K562 (cell line): ENCODE results near the gene PLPP4. TPM values are rescaled to one million over a fixed set of nuclear protein-coding genes. Genes with fewer than 3 reads are reported as not detected.

Source experiments
- ATAC-seq: fragments of 200-7000 bp; cut with Tn5 transposase; 3 replicates; pipeline ENCODE4 v1.9.1; 2020; ENCODE audit warnings: moderate library complexity
- BruUV-seq: library from RNA; stranded (reverse); fragments of 400-500 nt; replicated peaks from 2 replicates; lab custom pipeline; 2021; lab: Mats Ljungman, UMichigan
- CTCF ChIA-PET: fragments of 300-600 bp; formaldehyde crosslinking; extraction: SDS; loops from one replicate; lab custom pipeline; 2021; ENCODE audit warnings: low intra/inter-chr PET ratio; lab: Yijun Ruan, JAX
- POLR2A ChIA-PET: fragments of 300-600, 350-650 bp; sonication (Branson Sonifier 250); formaldehyde crosslinking; extraction: SDS; loops from one replicate; lab custom pipeline; 2021; ENCODE audit warnings: antibody characterized with exemption, inconsistent platforms; lab: Yijun Ruan, JAX
- DNase-seq, 4 experiments: peaks; one replicate each; pipeline versions ENCODE4 v3.0.0 to v3.0.0-alpha.2; 2011 to 2018; ENCODE audit warnings: low spot score in 3 of 4, mixed read lengths in 3 of 4; ENCODE audit errors: extremely low read depth in 1 of 4
- FAIRE-seq: peaks from 2 replicates; lab custom pipeline; 2011; peaks lifted over from hg19 to GRCh38; lab: Jason Lieb, UNC
- H2AFZ ChIP-seq: 2 replicates; pipeline ENCODE4 v1.6.0; 2011; ENCODE audit warnings: low read depth, low read length, control low read depth, inconsistent platforms
- H3K27ac ChIP-seq: fragments of 200-600 bp; 3 replicates; pipeline ENCODE4 v1.8.0; 2011; ENCODE audit warnings: low read depth, mild to moderate bottlenecking, control low read depth, inconsistent platforms, low read length, moderate library complexity, mixed read lengths; ENCODE audit errors: extremely low read depth
- H3K27me3 ChIP-seq, 2 experiments: fragments of 300-600 bp in 1 of 2; 2 replicates in 1 of 2; 3 replicates in 1 of 2; pipeline versions ENCODE4 v1.6.0 to v1.8.0; 2011; ENCODE audit warnings: inconsistent platforms in 2 of 2, low read length in 2 of 2, mild to moderate bottlenecking in 1 of 2, mixed read lengths in 1 of 2, moderate library complexity in 1 of 2; ENCODE audit not compliant: control insufficient read depth in 2 of 2, insufficient read depth in 2 of 2
- H3K36me3 ChIP-seq: fragments of 300-600 bp; 3 replicates; pipeline ENCODE4 v1.8.0; 2011; ENCODE audit warnings: mild to moderate bottlenecking, low read length, inconsistent platforms; ENCODE audit not compliant: control insufficient read depth, insufficient read depth
- H3K4me1 ChIP-seq, 2 experiments: fragments of 200-600 bp in 1 of 2; replicated peaks in 1 of 2; 2 replicates in 1 of 2; 3 replicates in 1 of 2; pipeline versions ENCODE4 v1.5.1 to v1.8.0; 2011; ENCODE audit warnings: inconsistent platforms in 2 of 2, low read length in 2 of 2, mild to moderate bottlenecking in 1 of 2, mixed read lengths in 1 of 2, moderate library complexity in 1 of 2; ENCODE audit not compliant: control insufficient read depth in 2 of 2, insufficient read depth in 2 of 2
- H3K4me2 ChIP-seq: 2 replicates; pipeline ENCODE4 v1.6.1; 2011; ENCODE audit warnings: low read length, control low read depth, inconsistent platforms, mixed read lengths; ENCODE audit not compliant: insufficient read depth
- H3K4me3 ChIP-seq: fragments of 200-600 bp; sonication (generic), shearing (Covaris generic); 2 replicates; pipeline ENCODE4 v1.5.1; 2016; ENCODE audit warnings: control low read depth, inconsistent platforms
- H3K79me2 ChIP-seq: fragments of 200-600 bp; 3 replicates; pipeline ENCODE4 v1.8.0; 2011; ENCODE audit warnings: low read length, inconsistent platforms; ENCODE audit not compliant: control insufficient read depth, insufficient read depth
- H3K9ac ChIP-seq, 2 experiments: 2 replicates each; pipeline versions ENCODE4 v1.6.0 to v1.6.1; 2011; ENCODE audit warnings: low read depth in 2 of 2, low read length in 2 of 2, control low read depth in 1 of 2, inconsistent platforms in 1 of 2, mild to moderate bottlenecking in 1 of 2, mixed read lengths in 1 of 2; ENCODE audit not compliant: insufficient read depth in 1 of 2
- H3K9me1 ChIP-seq: one replicate; pipeline ENCODE4 v1.6.0; 2011; ENCODE audit warnings: inconsistent platforms, mild to moderate bottlenecking, low read length, moderate library complexity; ENCODE audit not compliant: control insufficient read depth, insufficient read depth
- H3K9me3 ChIP-seq: replicated peaks from 2 replicates; pipeline ENCODE4 v1.5.1; 2011; ENCODE audit warnings: low read depth, low read length, inconsistent platforms; ENCODE audit not compliant: control insufficient read depth, insufficient read depth
- H4K20me1 ChIP-seq: replicated peaks from 2 replicates; pipeline ENCODE4 v1.6.1; 2011; ENCODE audit warnings: low read length, inconsistent platforms, mixed read lengths; ENCODE audit not compliant: control insufficient read depth, insufficient read depth
- XRCC4 ChIP-seq: IDR thresholded peaks from one replicate; pipeline ENCODE4 v1.6.1; 2011; ENCODE audit not compliant: insufficient read depth, insufficient read length; ENCODE audit errors: extremely low read depth
- WGBS: fragments of 100-300 bp; shearing (Covaris generic); methylation state at CpG from one replicate; pipeline ENCODE4 v1.1.6; 2016; ENCODE audit warnings: low coverage, mixed read lengths; ENCODE audit not compliant: insufficient coverage; ENCODE audit errors: missing lambda C conversion rate; 5-methylcytosine and 5-hydroxymethylcytosine counted together
- in situ Hi-C: fragments of 300-500 bp; cut with MboI; formaldehyde crosslinking; loops from 4 replicates; pipeline ENCODE4 v1.15.0; 2018; ENCODE audit warnings: inconsistent platforms, mixed read lengths
- intact Hi-C: fragments of 100-400 bp; cut with micrococcal nuclease; formaldehyde crosslinking; loops from 2 replicates; pipeline ENCODE4 v1.14.2; 2022
- polyA plus RNA-seq, 8 experiments: library from polyadenylated mRNA; depleted of rRNA in 4 of 8; stranded (reverse) in 5 of 8; unstranded in 3 of 8; fragments of >200 nt; fragmentation: Nextera tagmentation in 2 of 8; fragmentation: Illumina TruSeq in 1 of 8; extraction: Ambion mirVana in 2 of 8; extraction: Trizol in 1 of 8; gene quantifications; 2 replicates each; pipeline versions ENCODE4 v1.2.1 to v1.2.3, GENCODE V29; 2011 to 2014; ENCODE audit warnings: inconsistent platforms in 1 of 8, missing spikeins in 1 of 8
- total RNA-seq, 7 experiments: library from RNA; depleted of rRNA in 6 of 7; stranded (reverse); fragments of >200 nt in 6 of 7; fragmentation: Illumina TruSeq in 2 of 7; extraction: Trizol in 2 of 7; gene quantifications; 2 replicates each; pipeline versions ENCODE4 v1.2.1 to v1.2.3, GENCODE V29; 2011 to 2021; ENCODE audit warnings: low replicate concordance in 1 of 7
- TF ChIP-seq, protein P1 (sequence below), 2 experiments: fragments of 450-650 bp; IDR thresholded peaks; 2 replicates each; pipeline ENCODE4 v1.6.1; 2018; ENCODE audit warnings: mild to moderate bottlenecking in 2 of 2, low read depth in 1 of 2; ENCODE audit not compliant: partially characterized antibody in 2 of 2

The PLPP4 gene
- total and polyA plus RNA-seq, 9 of the 15 experiments (the other 6 are each of a cell fraction or from before 2014, with no cell fraction given) = 0.08 TPM; not detected in 8

DNA sequence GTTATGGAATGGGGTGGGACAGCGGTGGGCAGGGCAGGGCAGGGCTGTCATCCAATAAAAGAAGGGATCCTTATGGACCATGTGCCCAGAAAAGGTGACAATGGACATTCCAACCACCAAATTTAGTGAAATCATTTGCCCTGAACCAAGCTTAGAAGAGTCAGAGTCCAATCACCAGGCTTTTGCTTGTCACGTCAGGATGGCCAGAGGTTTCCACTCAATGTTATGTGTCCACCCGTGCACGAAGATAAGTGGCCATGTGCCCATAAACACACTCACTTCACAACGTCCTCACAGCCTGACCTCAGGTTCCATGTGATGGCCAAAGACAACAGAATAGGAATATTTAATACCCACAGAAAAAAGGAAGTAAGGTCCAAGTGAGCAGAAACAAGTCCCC, 36.6 kb upstream of the PLPP4 start:
- WGBS = 0% methylated on average over 5 of the region's 5 CpGs
- no peak overlapping the region for H3K4me3 ChIP-seq
- H3K9me1 ChIP-seq = no peaks in the 10 kb centered on the region
- no TSS peak for BruUV-seq
- H3K4me2 ChIP-seq = no peak overlapping the region
- H3K27me3 ChIP-seq = no peaks in the 10 kb centered on the region
- no peaks in the 10 kb centered on the region for H4K20me1 ChIP-seq
- H2AFZ ChIP-seq = no peak overlapping the region
- H3K27ac ChIP-seq = no peak overlapping the region
- POLR2A ChIA-PET = no interaction called here
- no peak for ATAC-seq
- CTCF ChIA-PET = no interaction called here
- no peak for DNase-seq
- H3K9ac ChIP-seq = no peak overlapping the region
- FAIRE-seq = no peak
- in situ Hi-C loops (no loop called here), intact Hi-C loops (loop anchor here (5.0 to 10.0 kb wide), 2 partner anchors 184 to 317 kb away; no protein-coding TSS in a partner anchor)
- no peaks in the 10 kb centered on the region for H3K36me3 ChIP-seq
- TF ChIP-seq, protein P1, sequence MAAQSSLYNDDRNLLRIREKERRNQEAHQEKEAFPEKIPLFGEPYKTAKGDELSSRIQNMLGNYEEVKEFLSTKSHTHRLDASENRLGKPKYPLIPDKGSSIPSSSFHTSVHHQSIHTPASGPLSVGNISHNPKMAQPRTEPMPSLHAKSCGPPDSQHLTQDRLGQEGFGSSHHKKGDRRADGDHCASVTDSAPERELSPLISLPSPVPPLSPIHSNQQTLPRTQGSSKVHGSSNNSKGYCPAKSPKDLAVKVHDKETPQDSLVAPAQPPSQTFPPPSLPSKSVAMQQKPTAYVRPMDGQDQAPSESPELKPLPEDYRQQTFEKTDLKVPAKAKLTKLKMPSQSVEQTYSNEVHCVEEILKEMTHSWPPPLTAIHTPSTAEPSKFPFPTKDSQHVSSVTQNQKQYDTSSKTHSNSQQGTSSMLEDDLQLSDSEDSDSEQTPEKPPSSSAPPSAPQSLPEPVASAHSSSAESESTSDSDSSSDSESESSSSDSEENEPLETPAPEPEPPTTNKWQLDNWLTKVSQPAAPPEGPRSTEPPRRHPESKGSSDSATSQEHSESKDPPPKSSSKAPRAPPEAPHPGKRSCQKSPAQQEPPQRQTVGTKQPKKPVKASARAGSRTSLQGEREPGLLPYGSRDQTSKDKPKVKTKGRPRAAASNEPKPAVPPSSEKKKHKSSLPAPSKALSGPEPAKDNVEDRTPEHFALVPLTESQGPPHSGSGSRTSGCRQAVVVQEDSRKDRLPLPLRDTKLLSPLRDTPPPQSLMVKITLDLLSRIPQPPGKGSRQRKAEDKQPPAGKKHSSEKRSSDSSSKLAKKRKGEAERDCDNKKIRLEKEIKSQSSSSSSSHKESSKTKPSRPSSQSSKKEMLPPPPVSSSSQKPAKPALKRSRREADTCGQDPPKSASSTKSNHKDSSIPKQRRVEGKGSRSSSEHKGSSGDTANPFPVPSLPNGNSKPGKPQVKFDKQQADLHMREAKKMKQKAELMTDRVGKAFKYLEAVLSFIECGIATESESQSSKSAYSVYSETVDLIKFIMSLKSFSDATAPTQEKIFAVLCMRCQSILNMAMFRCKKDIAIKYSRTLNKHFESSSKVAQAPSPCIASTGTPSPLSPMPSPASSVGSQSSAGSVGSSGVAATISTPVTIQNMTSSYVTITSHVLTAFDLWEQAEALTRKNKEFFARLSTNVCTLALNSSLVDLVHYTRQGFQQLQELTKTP (IDR thresholded peaks at IDR 0.05; ENCODE audit: low read depth in 1 of 2, partially characterized antibody in 2 of 2) = no peak
- TF ChIP-seq XRCC4 = no peak
- no peaks in the 10 kb centered on the region for H3K79me2 ChIP-seq
- H3K4me1 ChIP-seq = no peaks in the 10 kb centered on the region
- H3K9me3 ChIP-seq = no peaks in the 10 kb centered on the region
